Hindlimb muscle (tissue), 1 donor: ENCODE measurements around the gene RNF180. TPM values are rescaled to one million over a fixed set of nuclear protein-coding genes. Genes with fewer than 3 reads are reported as not detected.
"Not testable (repeated sequence)": the region's sequence is repeated elsewhere in the genome, so short reads cannot be mapped to it uniquely, and the experiment has no call there.

Source experiments
- DNase-seq: peaks from one replicate; pipeline ENCODE4 v3.0.0-alpha.2; 2013
- polyA plus RNA-seq: library from polyadenylated mRNA; unstranded; fragments of 120-200 nt; gene quantifications from one replicate; pipeline ENCODE4 v1.2.1, GENCODE V29; 2013; ENCODE audit not compliant: insufficient read length

RNF180 gene
- polyA plus RNA-seq, 1 donor, result 1.2 TPM

DNA sequence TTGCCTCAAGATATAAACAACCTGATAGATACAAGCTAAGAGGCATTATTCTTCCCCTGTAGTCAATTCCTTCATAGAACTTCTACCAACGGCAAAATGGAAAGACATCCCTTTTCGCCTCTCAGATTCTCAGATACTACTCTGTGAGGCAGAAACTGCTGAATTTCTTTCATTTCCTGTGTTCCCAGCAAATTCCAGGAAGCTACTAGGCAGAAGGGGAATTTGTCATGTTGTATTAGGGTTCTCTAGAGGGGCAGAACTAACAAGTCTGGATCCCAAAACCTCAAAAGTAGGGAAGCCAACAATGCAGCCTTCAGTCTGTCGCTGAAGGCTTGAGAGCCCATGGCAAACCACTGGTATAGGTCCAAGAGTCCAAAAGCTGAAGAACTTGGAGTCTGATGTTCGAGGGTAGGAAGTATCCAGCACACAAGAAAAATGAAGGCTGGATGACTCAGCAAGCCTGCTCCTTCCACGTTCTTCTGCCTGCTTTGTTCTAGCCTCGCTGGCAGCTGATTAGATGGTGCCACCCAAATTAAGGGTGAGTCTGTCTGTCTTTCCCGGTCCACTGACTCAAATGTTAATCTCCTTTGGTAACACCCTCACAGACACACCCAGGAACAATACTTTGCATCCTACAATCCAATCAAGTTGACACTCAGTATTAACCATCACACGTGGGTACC, 15.2 kb downstream of the RNF180 start:
- DNase-seq, result no peak

GRCh38 chr5:64181440-64181839, 15.8 kb downstream of the RNF180 start:
- DNase-seq, result no peak

GRCh38 chr5:64183956-64184355, 18.3 kb downstream of the RNF180 start:
- DNase-seq, result no peak

GRCh38 chr5:64184832-64185231, 19.2 kb downstream of the RNF180 start:
- DNase-seq, result no peak

GRCh38 chr5:64188776-64189175, 23.1 kb downstream of the RNF180 start:
- no peak for DNase-seq

- DNase-seq, result no peak
Observed at GRCh38 chr5:64190562-64191306, 25.1 kb downstream of the RNF180 start.

- DNase-seq, result no peak
Observed at GRCh38 chr5:64195981-64196380, 30.3 kb downstream of the RNF180 start.

DNA sequence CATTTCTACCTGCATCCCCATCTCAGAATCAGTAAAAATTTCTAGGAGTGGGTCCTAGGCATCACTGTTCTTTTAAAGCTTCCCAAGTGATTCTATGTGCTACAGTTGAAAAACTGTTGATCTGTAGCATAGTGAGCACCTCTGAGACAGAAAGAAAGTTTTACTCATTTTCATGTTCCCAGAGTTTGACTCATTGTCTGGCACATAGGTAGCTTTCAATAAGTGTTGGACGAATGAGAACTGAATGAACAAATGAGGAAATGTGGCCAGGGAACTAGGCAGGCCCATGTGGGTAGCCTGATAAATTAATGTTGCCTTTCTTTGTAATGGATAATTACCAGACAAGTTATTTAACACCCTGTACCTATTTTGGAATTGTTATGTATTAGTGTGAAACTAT, 33.8 kb downstream of the RNF180 start:
- no peak for DNase-seq

DNA sequence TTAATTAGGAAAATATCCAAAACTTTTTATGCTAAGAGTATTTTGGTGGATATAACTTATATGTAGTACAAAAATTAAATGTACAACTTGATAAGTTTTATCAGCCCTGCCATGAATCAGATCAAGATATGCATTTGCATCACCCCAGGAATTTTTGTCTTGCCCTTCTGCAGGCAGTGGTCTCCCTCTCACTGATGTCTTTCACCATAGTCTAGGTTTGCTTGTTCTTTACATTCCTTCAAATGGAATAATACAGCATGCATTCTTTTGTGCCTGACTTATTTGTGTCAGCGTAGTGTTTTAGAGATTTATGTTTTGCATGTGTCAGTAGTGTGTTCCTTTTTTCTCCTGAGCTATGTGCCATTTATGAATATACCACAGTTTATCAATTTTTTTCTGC, 36.4 kb downstream of the RNF180 start:
- DNase-seq, result no peak

DNA sequence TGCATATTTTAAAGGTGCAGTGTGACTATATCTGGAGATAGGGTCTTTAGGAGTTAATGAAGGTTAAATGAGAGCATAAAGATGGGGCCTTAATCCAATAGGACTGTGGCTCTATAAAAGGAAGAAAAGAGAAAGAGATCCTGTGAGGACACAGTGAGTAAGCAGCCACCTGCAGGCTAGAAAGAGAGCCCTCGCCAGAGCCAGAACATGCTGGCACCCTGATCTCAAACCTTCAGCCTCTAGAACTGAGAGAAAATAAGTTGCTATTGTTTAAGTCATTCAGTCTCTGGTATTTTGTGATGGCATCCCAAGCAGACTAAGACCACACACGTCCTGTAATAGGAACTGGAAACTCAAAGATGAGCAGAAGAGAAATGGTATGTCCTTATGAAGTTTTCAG, 41.0 kb downstream of the RNF180 start:
- no peak for DNase-seq

- no peak for DNase-seq
Observed at GRCh38 chr5:64207978-64208377, 42.3 kb downstream of the RNF180 start.

DNA sequence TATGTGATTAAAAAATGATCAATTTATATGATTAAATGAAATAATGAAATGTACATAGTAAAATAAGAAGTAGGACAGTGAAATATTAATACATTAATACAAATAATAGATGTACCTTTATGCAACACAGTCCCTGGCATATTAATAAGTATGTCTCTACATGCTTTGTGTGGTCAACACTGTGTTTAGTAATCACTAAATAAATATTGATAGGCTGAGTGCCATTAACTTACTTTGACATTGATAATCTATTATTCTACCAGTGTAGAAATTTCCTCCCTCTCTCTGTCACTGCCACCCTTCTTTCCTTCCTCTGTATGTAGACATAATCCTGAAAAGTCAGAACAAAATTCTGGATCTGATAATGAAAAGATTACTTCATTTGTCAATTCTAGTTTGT, 43.7 kb downstream of the RNF180 start:
- DNase-seq, result no peak

DNA sequence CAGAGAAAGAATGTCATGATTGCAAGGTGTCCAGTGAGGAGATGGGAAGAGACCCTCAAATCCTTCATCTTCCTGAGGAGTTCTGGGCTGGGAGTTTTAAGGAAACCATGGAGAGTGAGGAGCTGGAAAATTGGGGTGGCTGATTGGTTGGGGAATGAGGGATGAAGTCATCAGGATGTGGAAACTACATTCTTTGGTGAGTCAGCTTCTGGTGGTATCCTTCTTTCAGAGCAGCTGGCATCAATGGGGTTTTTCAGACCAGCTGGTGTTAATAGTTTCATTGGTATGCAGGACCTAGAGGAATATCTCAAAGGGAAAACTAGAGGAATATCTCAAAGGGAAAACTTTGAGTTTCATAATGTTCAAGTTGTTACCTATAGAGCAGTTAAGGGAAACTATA, 45.2 kb downstream of the RNF180 start:
- DNase-seq, result no peak

DNA sequence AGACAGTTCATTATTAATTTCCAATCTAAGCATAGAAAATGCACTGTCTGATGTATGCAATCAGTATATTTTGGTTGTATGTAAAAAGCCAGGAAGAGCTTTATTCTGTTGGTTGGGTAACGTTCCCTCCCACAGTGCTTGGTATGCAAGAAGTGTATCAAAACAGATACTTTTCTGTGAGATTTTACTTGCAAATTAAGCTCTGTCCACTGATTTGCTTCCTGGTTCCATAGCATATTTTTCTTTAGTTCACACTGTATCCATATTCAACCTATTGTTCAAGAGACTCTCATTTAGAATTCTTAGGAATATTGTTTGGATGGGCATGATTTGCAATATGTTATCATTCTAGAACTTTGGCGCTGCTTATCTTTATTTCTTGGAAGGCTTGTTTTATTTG, 47.4 kb downstream of the RNF180 start:
- DNase-seq, result no peak

- DNase-seq, result no peak
Observed at GRCh38 chr5:64213531-64213930, 47.9 kb downstream of the RNF180 start.

- no peak for DNase-seq
Observed at GRCh38 chr5:64214132-64214531, 48.5 kb downstream of the RNF180 start.

GRCh38 chr5:64221911-64222310, 56.3 kb downstream of the RNF180 start:
- no peak for DNase-seq

GRCh38 chr5:64225286-64225981, 59.8 kb downstream of the RNF180 start:
- DNase-seq, result not testable (repeated sequence)

- DNase-seq, result not testable (repeated sequence)
Observed at GRCh38 chr5:64227131-64227537, 61.5 kb downstream of the RNF180 start.

- DNase-seq, result peak; percentile 14
Observed at GRCh38 chr5:64229163-64229774, 63.6 kb downstream of the RNF180 start.

- no peak for DNase-seq
Observed at GRCh38 chr5:64260756-64261155, 95.1 kb downstream of the RNF180 start.

- DNase-seq, result no peak
Observed at GRCh38 chr5:64269164-64269563, 103.5 kb downstream of the RNF180 start.

DNA sequence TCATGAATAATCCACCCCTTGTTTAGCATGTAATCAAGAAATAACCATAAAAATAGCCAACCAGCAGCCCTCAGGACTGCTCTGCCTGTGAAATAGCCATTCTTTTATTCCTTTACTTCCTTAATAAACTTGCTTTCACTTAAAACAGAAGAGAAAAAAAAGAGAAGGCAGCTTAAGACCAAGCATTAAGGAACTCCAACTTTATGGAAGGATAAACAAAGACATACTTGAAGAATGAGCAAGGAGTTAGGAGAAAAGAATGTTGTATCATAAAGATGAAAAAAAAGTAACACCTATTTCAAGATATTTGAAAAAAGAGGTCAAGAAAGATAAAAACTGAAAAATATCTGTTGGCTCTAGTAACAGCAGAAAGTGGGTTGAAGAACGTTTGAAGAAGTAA, 107.6 kb downstream of the RNF180 start:
- DNase-seq, result no peak
